Urinary bladder (tissue), 4 donors: ENCODE measurements around the gene KCNG3. TPM values are rescaled to one million over a fixed set of nuclear protein-coding genes. Genes with fewer than 3 reads are reported as not detected.
A peak's percentile ranks its signal among the peaks of the same experiment; 100 is the strongest.

Source experiments
- DNase-seq: peaks from one replicate; pipeline ENCODE4 v3.0.0-alpha.2; 2015; ENCODE audit errors: extremely low spot score
- H3K27ac ChIP-seq: one replicate; pipeline ENCODE4 v1.5.1; 2013; ENCODE audit warnings: low read depth, mild to moderate bottlenecking, moderate library complexity
- H3K36me3 ChIP-seq: one replicate; pipeline ENCODE4 v1.6.1; 2013; ENCODE audit warnings: mild to moderate bottlenecking, moderate library complexity; ENCODE audit not compliant: insufficient read depth
- H3K4me1 ChIP-seq: one replicate; pipeline ENCODE4 v1.6.1; 2013; ENCODE audit warnings: mild to moderate bottlenecking, moderate library complexity; ENCODE audit not compliant: insufficient read depth
- H3K4me3 ChIP-seq: one replicate; pipeline ENCODE4 v1.5.1; 2013; ENCODE audit warnings: low read depth, low read length
- WGBS: extraction: QIAGEN DNeasy Blood & Tissue Kit; methylation state at CpG from one replicate; pipeline ENCODE4 v1.1.7; 2013; 5-methylcytosine and 5-hydroxymethylcytosine counted together
- polyA plus RNA-seq: library from polyadenylated mRNA; stranded (reverse); fragments of 200-250 nt; gene quantifications from one replicate; pipeline ENCODE4 v1.2.3, GENCODE V29; 2013
- total RNA-seq: library from RNA; depleted of rRNA; stranded (reverse); fragments of >200 nt; gene quantifications from one replicate; pipeline ENCODE4 v1.2.3, GENCODE V29; 2014
- donor health status: healthy with polysubstance abuse.
- donor health status: healthy.

The KCNG3 gene
- total RNA-seq, result 0.53 TPM
- polyA plus RNA-seq, result 0.04 TPM

GRCh38 chr2:42493468-42494354 lies at the start of gene KCNG3:
TSS of gene KCNG3 (minus strand) at chr2:42493982. CDS start at chr2:42493501, 481 bp downstream.
- no peaks in the 10 kb centered on the region for H3K4me1 ChIP-seq
- peak within 1 kb of the TSS; percentile 66 for H3K4me3 ChIP-seq
- H3K36me3 ChIP-seq, result no peaks in the 10 kb centered on the region
- H3K27ac ChIP-seq, result no peak within 1 kb of the TSS
- under 1% methylated on average over 116 of the region's 123 CpGs for WGBS
- DNase-seq, result no peak

GRCh38 chr2:42542871-42543270 lies 49.1 kb upstream of the KCNG3 start:
- WGBS, result 86% methylated on average over 4 of the region's 4 CpGs
- DNase-seq, result no peak
- Histone ChIP-seq H3K4me1 (no peaks in the 10 kb centered on the region), H3K27ac (no peak overlapping the region), H3K36me3 (no peaks in the 10 kb centered on the region), H3K4me3 (no peak overlapping the region)

GRCh38 chr2:42537493-42537892 lies 43.7 kb upstream of the KCNG3 start:
- 94% methylated on average over 3 of the region's 3 CpGs for WGBS
- Histone ChIP-seq H3K27ac (no peak overlapping the region), H3K4me3 (no peak overlapping the region), H3K4me1 (no peaks in the 10 kb centered on the region), H3K36me3 (no peaks in the 10 kb centered on the region)
- DNase-seq, result no peak

GRCh38 chr2:42532397-42532796 lies 38.6 kb upstream of the KCNG3 start:
- Histone ChIP-seq H3K4me3 (no peak overlapping the region), H3K27ac (no peak overlapping the region), H3K4me1 (no peaks in the 10 kb centered on the region), H3K36me3 (no peaks in the 10 kb centered on the region)
- DNase-seq, result no peak
- 91% methylated on average over 4 of the region's 4 CpGs for WGBS

DNA sequence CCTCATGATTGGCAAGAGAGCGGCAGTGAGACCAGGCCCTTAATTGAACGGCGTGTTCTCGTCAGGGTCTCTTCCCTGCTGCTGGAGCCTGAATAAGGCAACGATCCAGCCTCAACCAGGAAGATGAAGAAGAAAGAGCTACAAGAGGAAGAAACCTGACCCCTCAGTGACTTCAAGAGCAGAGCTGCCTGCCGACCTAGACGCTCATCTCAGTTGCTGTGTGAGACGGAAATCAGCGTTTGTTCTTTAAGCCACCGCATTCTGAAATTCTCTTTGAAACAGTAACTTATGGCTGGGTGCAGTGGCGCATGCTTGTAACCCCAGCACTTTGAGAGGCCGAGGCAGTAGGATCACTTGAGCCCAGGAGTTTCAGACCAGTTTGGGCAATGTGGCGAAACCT lies 29.6 kb upstream of the KCNG3 start:
- no peak overlapping the region for H3K27ac ChIP-seq
- no peaks in the 10 kb centered on the region for H3K36me3 ChIP-seq
- WGBS, result 62% methylated on average over 13 of the region's 13 CpGs
- H3K4me1 ChIP-seq, result no peaks in the 10 kb centered on the region
- H3K4me3 ChIP-seq, result no peak overlapping the region
- no peak for DNase-seq

- Histone ChIP-seq H3K4me3 (no peak overlapping the region), H3K36me3 (no peaks in the 10 kb centered on the region), H3K27ac (no peak overlapping the region), H3K4me1 (no peaks in the 10 kb centered on the region)
- no peak for DNase-seq
- WGBS, result 42% methylated on average over 2 of the region's 2 CpGs
Measured at GRCh38 chr2:42522035-42522434, 28.3 kb upstream of the KCNG3 start.

- WGBS, result 88% methylated on average over 8 of the region's 8 CpGs
- no peaks in the 10 kb centered on the region for H3K36me3 ChIP-seq
- DNase-seq, result no peak
- no peak overlapping the region for H3K27ac ChIP-seq
- H3K4me3 ChIP-seq, result no peak overlapping the region
- H3K4me1 ChIP-seq, result no peaks in the 10 kb centered on the region
Measured at GRCh38 chr2:42519624-42520023, 25.8 kb upstream of the KCNG3 start.

DNA sequence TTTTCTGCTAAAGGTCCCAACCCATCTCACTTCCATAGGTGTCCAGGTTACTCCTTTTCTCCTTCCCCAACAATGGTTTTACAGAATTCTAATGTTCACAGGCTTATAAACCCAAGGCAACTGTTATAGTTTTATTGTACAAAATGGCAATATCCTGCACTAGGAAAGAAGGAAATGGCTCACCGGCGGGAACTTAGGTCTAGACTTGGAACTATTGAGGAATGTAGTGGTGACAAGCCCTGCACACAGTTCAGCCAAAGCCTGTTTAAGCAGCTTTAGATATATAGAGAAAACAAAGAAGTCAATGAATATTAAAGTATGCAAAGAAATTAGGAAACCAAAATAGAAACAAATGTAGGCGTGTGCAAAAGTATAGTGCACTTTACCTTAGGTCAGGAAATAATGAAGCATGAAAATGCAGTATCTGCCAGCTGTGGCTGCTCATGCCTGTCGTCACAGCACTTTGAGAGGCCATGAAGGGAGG lies 22.7 kb upstream of the KCNG3 start:
- Histone ChIP-seq H3K27ac (no peak overlapping the region), H3K4me1 (no peaks in the 10 kb centered on the region), H3K36me3 (no peaks in the 10 kb centered on the region), H3K4me3 (no peak overlapping the region)
- WGBS, result 88% methylated on average over 4 of the region's 4 CpGs
- no peak for DNase-seq

DNA sequence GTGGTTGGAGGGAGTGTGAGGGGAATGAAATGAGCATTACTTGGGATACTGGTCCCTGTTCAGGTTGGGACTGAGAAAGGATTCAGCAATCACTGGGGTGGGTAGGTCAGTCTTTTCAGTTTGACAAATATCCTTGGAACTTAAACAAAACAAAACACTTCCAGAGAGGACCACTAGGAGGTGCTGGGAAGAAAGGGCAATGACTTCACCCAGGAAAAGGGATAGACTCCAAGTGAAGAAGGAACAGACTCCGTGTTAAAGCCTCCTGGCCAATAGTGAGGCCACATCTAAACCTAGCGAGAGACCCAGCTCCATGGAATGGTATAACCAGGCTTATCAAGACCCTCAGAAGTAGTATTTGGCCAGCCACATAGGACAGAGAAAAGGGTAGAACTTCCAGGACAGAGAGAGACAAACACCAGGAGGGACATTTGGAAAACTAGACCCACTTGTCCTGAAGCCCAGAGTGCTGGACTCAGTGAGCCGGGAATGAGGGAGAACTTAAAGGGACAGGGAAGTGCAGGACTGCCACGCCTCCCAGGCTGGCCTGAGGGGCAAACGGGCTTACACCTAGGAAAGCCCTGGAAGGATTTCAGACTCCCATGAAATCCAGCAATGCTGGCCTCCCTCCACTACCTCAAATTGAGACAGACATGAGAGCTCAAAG lies 19.6 kb upstream of the KCNG3 start:
- WGBS, result 78% methylated on average over 5 of the region's 5 CpGs
- no peak for DNase-seq

GRCh38 chr2:42510608-42511243 lies 16.9 kb upstream of the KCNG3 start:
- H3K4me1 ChIP-seq, result no peaks in the 10 kb centered on the region
- no peak overlapping the region for H3K4me3 ChIP-seq
- H3K36me3 ChIP-seq, result no peaks in the 10 kb centered on the region
- 37% methylated on average over 2 of the region's 2 CpGs for WGBS
- no peak overlapping the region for H3K27ac ChIP-seq
- no peak for DNase-seq

More for the DNA sequence above, 19.6 kb upstream of the KCNG3 start:
- Histone ChIP-seq H3K36me3 (no peaks in the 10 kb centered on the region), H3K4me3 (no peak overlapping the region), H3K27ac (no peak overlapping the region), H3K4me1 (no peaks in the 10 kb centered on the region)

GRCh38 chr2:42510191-42510590 lies 16.4 kb upstream of the KCNG3 start:
- WGBS, result 82% methylated on average over 6 of the region's 6 CpGs
- Histone ChIP-seq H3K4me3 (no peak overlapping the region), H3K27ac (no peak overlapping the region), H3K36me3 (no peaks in the 10 kb centered on the region), H3K4me1 (no peaks in the 10 kb centered on the region)
- DNase-seq, result no peak

- no peak for DNase-seq
- H3K4me3 ChIP-seq, result no peak overlapping the region
- 92% methylated on average over 10 of the region's 10 CpGs for WGBS
- no peaks in the 10 kb centered on the region for H3K36me3 ChIP-seq
- no peak overlapping the region for H3K27ac ChIP-seq
- H3K4me1 ChIP-seq, result no peaks in the 10 kb centered on the region
Measured at GRCh38 chr2:42504364-42505230, 10.8 kb upstream of the KCNG3 start.

DNA sequence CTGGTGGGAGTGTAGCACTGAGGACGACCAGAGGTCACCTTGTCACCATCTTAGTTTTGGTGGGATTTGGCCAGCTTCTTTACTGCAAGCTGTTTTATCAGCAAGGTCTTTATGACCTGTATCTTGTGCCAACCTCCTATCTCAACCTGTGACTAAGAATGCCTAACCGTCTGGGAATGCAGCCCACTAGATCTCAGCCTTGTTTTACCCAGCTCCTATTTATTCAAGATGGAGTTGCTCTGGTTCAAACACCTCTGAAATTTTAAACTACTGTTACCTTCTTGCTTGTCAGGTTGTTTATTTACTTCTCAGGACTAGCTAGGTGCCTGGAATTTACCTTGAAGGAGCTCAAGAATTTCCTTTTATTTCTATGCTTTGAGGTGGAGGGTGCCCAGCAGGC lies 9.5 kb upstream of the KCNG3 start:
- H3K27ac ChIP-seq, result no peak overlapping the region
- no peak for DNase-seq
- H3K4me3 ChIP-seq, result no peak overlapping the region
- 61% methylated on average over 2 of the region's 2 CpGs for WGBS
- H3K4me1 ChIP-seq, result no peaks in the 10 kb centered on the region
- no peaks in the 10 kb centered on the region for H3K36me3 ChIP-seq
